Duodenal mucosa (tissue), 2 donors: ENCODE data around the gene CDK8.

Source experiments
- H3K27ac ChIP-seq: one replicate; pipeline ENCODE4 v1.7.0; 2013; ENCODE audit warnings: low read depth, low read length
- H3K27me3 ChIP-seq, 2 donors: one replicate each; pipeline ENCODE4 v1.7.0; 2013; ENCODE audit warnings: low read length in 2 of 2, control low read depth in 1 of 2; ENCODE audit not compliant: insufficient read depth in 2 of 2, control insufficient read depth in 1 of 2
- H3K36me3 ChIP-seq, 2 donors: one replicate each; pipeline ENCODE4 v1.7.0; 2013; ENCODE audit warnings: low read length in 2 of 2, control low read depth in 1 of 2; ENCODE audit not compliant: insufficient read depth in 2 of 2, control insufficient read depth in 1 of 2
- H3K4me1 ChIP-seq, 2 donors: one replicate each; pipeline ENCODE4 v1.7.0; 2013; ENCODE audit warnings: low read length in 2 of 2, control low read depth in 1 of 2; ENCODE audit not compliant: insufficient read depth in 2 of 2, control insufficient read depth in 1 of 2
- H3K4me3 ChIP-seq, 2 donors: one replicate each; pipeline ENCODE4 v1.7.0; 2013; ENCODE audit warnings: low read length in 2 of 2, low read depth in 1 of 2
- H3K9ac ChIP-seq, 2 donors: one replicate each; pipeline ENCODE4 v1.7.0; 2013; ENCODE audit warnings: low read length in 2 of 2, low read depth in 1 of 2
- H3K9me3 ChIP-seq, 2 donors: one replicate each; pipeline ENCODE4 v1.7.0; 2013; ENCODE audit warnings: low read length in 2 of 2, control low read depth in 1 of 2; ENCODE audit not compliant: control insufficient read depth in 1 of 2

The CDK8 gene

GRCh38 chr13:26400545-26400944, 146.6 kb downstream of the CDK8 start:
- Histone ChIP-seq H3K36me3 (peaks cover 6 to 20% of the 10 kb centered on the region in 2 donors), H3K4me3 (no peak overlapping the region), H3K27me3 (no peaks in the 10 kb centered on the region), H3K4me1 (peaks cover 0 to 14% of the 10 kb centered on the region in 2 donors), H3K27ac (no peak overlapping the region), H3K9ac (no peak overlapping the region), H3K9me3 (no peaks in the 10 kb centered on the region)

- no peak overlapping the region for H3K9ac ChIP-seq
- H3K36me3 ChIP-seq = peaks cover 6 to 20% of the 10 kb centered on the region in 2 donors
- peaks cover 0 to 14% of the 10 kb centered on the region in 2 donors for H3K4me1 ChIP-seq
- no peak overlapping the region for H3K27ac ChIP-seq
- no peak overlapping the region for H3K4me3 ChIP-seq
- no peaks in the 10 kb centered on the region for H3K9me3 ChIP-seq
- H3K27me3 ChIP-seq = no peaks in the 10 kb centered on the region
Observed at GRCh38 chr13:26401069-26401468, 147.1 kb downstream of the CDK8 start.

- Histone ChIP-seq H3K9me3 (no peaks in the 10 kb centered on the region), H3K4me3 (no peak overlapping the region), H3K4me1 (peaks cover 0 to 14% of the 10 kb centered on the region in 2 donors), H3K9ac (no peak overlapping the region), H3K27me3 (no peaks in the 10 kb centered on the region), H3K36me3 (peaks cover 9 to 24% of the 10 kb centered on the region in 2 donors), H3K27ac (peak overlapping the region; percentile 1)
Observed at GRCh38 chr13:26401578-26402021, 147.7 kb downstream of the CDK8 start.

GRCh38 chr13:26406791-26407190, 152.9 kb downstream of the CDK8 start:
- peaks cover 9 to 26% of the 10 kb centered on the region in 2 donors for H3K36me3 ChIP-seq
- no peak overlapping the region for H3K9ac ChIP-seq
- no peak overlapping the region for H3K27ac ChIP-seq
- no peak overlapping the region for H3K4me3 ChIP-seq
- peaks cover 0 to 7% of the 10 kb centered on the region in 2 donors for H3K4me1 ChIP-seq
- H3K9me3 ChIP-seq = no peaks in the 10 kb centered on the region
- H3K27me3 ChIP-seq = no peaks in the 10 kb centered on the region

GRCh38 chr13:26411206-26411605, 157.3 kb downstream of the CDK8 start:
- no peak overlapping the region for H3K9ac ChIP-seq
- no peak overlapping the region for H3K27ac ChIP-seq
- H3K9me3 ChIP-seq = no peaks in the 10 kb centered on the region

GRCh38 chr13:26412263-26412662, 158.3 kb downstream of the CDK8 start:
- no peak overlapping the region for H3K27ac ChIP-seq
- no peaks in the 10 kb centered on the region for H3K4me1 ChIP-seq
- no peaks in the 10 kb centered on the region for H3K27me3 ChIP-seq
- no peak overlapping the region for H3K4me3 ChIP-seq
- no peak overlapping the region for H3K9ac ChIP-seq
- H3K36me3 ChIP-seq = no peaks in the 10 kb centered on the region
- no peaks in the 10 kb centered on the region for H3K9me3 ChIP-seq

More at GRCh38 chr13:26411206-26411605, 157.3 kb downstream of the CDK8 start:
- Histone ChIP-seq H3K36me3 (peaks cover 3 to 8% of the 10 kb centered on the region in 2 donors), H3K4me3 (no peak overlapping the region), H3K27me3 (no peaks in the 10 kb centered on the region), H3K4me1 (no peaks in the 10 kb centered on the region)

GRCh38 chr13:26412936-26413716, 159.2 kb downstream of the CDK8 start:
- H3K9ac ChIP-seq = no peak overlapping the region
- no peak overlapping the region for H3K4me3 ChIP-seq
- no peak overlapping the region for H3K27ac ChIP-seq
- H3K27me3 ChIP-seq = no peaks in the 10 kb centered on the region
- H3K9me3 ChIP-seq = no peaks in the 10 kb centered on the region
- H3K4me1 ChIP-seq = no peaks in the 10 kb centered on the region
- no peaks in the 10 kb centered on the region for H3K36me3 ChIP-seq

GRCh38 chr13:26420282-26420960, 166.5 kb downstream of the CDK8 start:
- peaks cover 0 to 1% of the 10 kb centered on the region in 2 donors for H3K4me1 ChIP-seq
- H3K4me3 ChIP-seq = no peak overlapping the region
- no peaks in the 10 kb centered on the region for H3K9me3 ChIP-seq
- no peak overlapping the region for H3K27ac ChIP-seq
- no peaks in the 10 kb centered on the region for H3K36me3 ChIP-seq
- no peak overlapping the region for H3K9ac ChIP-seq
- H3K27me3 ChIP-seq = no peaks in the 10 kb centered on the region

GRCh38 chr13:26422036-26422435, 168.1 kb downstream of the CDK8 start:
- no peak overlapping the region for H3K27ac ChIP-seq
- H3K4me3 ChIP-seq = no peak overlapping the region
- H3K27me3 ChIP-seq = no peaks in the 10 kb centered on the region
- H3K9ac ChIP-seq = no peak overlapping the region
- H3K9me3 ChIP-seq = no peaks in the 10 kb centered on the region
- H3K4me1 ChIP-seq = peaks cover 6 to 12% of the 10 kb centered on the region in 2 donors
- H3K36me3 ChIP-seq = no peaks in the 10 kb centered on the region

- H3K27ac ChIP-seq = no peak overlapping the region
- H3K36me3 ChIP-seq = no peaks in the 10 kb centered on the region
- H3K9me3 ChIP-seq = no peaks in the 10 kb centered on the region
- H3K27me3 ChIP-seq = no peaks in the 10 kb centered on the region
- peaks cover 6 to 12% of the 10 kb centered on the region in 2 donors for H3K4me1 ChIP-seq
- H3K9ac ChIP-seq = no peak overlapping the region
- H3K4me3 ChIP-seq = no peak overlapping the region
Observed at GRCh38 chr13:26423629-26424028, 169.7 kb downstream of the CDK8 start.
